HG03457 (cell line): ENCODE results near the gene BCS1L.
"Not testable (repeated sequence)": the region's sequence is repeated elsewhere in the genome, so short reads cannot be mapped to it uniquely, and the experiment has no call there.

Source experiments
- ATAC-seq: cut with Tn5 transposase; IDR thresholded peaks from one replicate; pipeline ENCODE4 v1.9.1; 2021; ENCODE audit warnings: moderate number of reproducible peaks; ENCODE audit not compliant: unreplicated experiment

Gene BCS1L

DNA sequence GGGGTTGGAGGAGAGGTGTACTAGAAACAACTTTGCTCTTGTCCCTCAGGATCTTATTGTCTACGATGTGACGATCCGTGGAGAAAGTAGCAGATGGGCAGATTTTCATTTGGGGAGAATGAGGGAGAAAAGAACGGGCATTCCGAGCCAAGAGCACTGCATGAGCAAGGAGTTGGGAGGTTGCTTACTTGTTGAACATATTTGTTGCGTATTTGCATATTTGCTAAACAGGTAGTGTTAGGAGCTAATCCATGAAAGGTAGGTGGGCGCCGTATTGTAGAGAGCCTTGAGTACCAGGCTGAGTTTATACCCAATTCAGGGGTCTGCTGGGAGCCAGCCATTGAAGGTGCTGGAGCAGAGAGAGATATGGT, 490 bp downstream of the BCS1L start:
- ATAC-seq: no peak

DNA sequence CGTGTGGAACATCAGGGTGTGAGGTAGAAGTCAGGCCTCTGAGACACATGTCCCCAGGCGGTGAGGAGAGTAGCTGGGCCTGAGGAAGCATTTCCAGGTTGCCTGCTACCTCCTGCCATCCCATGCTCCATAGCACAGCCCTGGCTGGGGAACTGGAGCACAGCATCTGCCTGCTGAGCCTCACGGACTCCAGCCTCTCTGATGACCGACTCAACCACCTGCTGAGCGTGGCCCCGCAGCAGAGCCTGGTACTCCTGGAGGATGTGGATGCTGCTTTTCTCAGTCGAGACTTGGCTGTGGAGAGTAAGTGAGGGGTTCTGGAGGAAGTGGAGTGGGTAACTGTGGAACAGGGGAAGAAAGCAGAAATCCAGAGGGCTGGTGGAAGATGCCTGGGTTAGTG, 2.9 kb downstream of the BCS1L start:
- no peak for ATAC-seq

- no peak for ATAC-seq
These were observed 3.3 kb downstream of the BCS1L start for GRCh38 chr2:218662827-218663226.

GRCh38 chr2:218663901-218664300, 4.4 kb downstream of the BCS1L start:
- no peak for ATAC-seq

GRCh38 chr2:218664653-218665052, 5.2 kb downstream of the BCS1L start:
- no peak for ATAC-seq

- ATAC-seq: no peak
These were observed 11.7 kb downstream of the BCS1L start for GRCh38 chr2:218671097-218671653.

DNA sequence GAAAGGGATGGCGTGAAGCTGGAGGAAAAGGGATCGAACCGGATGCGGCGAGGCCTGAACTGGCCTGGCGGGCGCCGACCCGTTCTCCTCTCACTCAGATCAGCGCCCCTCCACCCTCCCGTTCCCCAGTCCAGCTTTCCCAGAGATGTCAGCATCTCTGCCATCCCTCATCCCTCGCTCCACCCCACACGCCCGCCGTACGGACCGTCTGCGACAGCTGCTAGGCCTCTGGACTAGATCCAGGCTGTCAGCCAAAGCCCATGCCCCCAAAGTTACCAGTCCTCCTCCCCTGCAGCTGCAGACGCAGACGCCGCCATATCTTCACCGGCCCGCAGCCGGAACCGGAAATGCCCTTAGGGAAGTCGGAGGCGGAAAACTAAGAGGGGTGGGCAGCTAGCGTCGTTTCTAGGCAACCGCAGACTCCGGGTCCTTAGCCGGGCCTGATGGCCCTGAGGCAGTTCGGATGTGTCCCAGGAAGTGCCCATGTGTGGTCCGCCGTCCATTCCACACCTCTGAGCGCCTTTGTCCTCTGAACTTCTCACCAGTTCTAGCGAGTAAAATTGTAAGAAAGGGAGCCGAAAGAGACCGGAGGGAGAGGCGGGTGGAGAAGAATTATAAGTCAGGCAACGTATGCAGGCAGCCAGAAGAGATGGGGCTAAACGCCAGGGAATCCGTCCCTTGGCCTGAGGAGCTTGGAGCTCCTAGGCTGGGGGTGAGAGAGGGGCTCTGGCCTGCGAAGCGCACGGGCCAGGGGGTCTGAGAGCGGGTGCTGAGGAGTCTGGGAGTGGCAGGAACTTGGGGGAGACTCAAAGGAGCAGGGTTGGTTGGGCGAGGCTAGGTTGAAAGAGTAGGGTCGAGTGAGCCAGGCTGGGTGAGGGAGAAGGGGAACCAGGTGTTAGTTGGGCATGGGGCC, 12.4 kb downstream of the BCS1L start, which contains the start of the genes RNF25 and STK36:
Gene RNF25, minus strand, starts transcription at position 349 of the 913 bp plus-strand sequence. Its CDS starts 32 bp downstream, at position 317.
Gene STK36, plus strand, starts transcription at position 433 of the 913 bp plus-strand sequence. CDS start 744 bp downstream, outside the sequence.
- peak; percentile 95 for ATAC-seq

DNA sequence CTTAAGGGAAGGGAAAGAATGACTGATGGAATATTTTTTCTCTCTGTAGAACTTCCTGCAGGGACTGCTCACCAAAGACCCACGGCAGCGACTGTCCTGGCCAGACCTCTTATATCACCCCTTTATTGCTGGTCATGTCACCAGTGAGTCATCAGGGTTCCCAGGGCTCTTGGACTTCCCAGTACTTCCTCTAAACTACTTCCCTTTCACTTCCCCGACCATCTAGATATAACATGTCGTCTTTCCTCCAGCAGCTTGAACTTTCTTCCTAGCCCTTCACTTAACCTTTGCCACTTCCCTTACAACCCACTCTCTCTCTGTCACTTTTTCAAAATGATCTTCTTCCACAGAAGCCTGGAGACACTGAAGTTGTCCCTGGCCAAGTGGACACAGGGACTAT, 19.6 kb downstream of the BCS1L start:
- ATAC-seq: no peak

GRCh38 chr2:218680061-218680460, 20.6 kb downstream of the BCS1L start:
- ATAC-seq: no peak

- ATAC-seq: not testable (repeated sequence)
These were observed 28.0 kb downstream of the BCS1L start for GRCh38 chr2:218687400-218688060.

DNA sequence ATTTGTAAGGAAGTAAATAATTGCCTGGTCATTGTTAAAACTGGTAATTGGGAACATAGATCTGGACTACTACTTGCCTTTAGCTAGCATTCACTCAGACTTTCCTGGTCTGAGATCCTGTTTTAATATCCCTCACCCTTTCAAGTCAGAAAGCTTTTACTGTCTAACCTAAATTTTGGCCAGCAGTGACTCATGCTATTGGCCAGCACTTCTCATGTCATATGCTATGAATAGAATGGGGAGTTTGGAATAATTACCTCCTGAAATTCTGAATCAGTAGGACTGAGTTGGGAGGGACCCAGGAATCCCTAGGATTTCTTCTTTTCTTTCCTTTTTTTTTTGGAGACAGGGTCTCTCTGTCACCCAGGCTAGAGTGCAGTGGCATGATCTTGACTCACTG, 31.8 kb downstream of the BCS1L start:
- no peak for ATAC-seq

DNA sequence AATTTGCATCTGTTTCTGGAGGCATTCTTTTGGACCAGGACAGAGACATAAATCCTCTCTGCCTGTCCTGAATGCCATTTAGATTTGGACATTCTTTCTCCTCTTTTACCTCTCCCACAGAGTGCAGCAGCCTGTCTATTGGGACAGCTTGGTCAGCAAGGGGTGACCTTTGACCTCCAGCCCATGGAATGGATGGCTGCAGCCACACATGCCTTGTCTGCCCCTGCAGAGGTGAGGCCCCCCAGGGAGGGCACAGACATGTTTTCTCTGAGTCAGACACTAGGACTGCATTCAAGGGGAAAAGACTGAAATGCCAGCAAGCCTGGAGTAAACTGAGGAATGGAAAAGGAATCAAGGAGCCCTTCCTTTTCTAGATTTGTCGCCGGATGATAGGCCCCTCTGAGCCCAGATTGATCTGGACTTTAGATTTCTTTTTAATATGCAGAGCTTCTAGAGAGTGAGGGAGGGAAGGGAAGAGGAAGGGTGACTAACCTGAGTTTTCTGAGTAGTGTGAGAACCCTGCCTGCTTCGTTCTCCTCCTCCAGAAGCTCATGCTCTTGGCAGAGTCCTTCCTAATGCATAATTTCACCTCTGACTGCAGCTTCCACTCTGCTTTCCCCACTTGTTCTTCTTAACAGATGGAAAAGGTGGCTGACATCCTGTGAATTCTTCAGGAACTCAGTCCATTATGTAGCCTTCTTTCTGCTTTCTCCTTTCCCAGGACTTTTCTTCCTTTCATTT, 35.1 kb downstream of the BCS1L start:
- no peak for ATAC-seq

DNA sequence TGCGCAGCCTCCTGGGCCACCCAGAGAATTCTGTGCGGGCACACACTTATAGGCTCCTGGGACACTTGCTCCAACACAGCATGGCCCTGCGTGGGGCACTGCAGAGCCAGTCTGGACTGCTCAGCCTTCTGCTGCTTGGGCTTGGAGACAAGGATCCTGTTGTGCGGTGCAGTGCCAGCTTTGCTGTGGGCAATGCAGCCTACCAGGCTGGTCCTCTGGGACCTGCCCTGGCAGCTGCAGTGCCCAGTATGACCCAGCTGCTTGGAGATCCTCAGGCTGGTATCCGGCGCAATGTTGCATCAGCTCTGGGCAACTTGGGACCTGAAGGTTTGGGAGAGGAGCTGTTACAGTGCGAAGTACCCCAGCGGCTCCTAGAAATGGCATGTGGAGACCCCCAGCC, 39.4 kb downstream of the BCS1L start:
- no peak for ATAC-seq

DNA sequence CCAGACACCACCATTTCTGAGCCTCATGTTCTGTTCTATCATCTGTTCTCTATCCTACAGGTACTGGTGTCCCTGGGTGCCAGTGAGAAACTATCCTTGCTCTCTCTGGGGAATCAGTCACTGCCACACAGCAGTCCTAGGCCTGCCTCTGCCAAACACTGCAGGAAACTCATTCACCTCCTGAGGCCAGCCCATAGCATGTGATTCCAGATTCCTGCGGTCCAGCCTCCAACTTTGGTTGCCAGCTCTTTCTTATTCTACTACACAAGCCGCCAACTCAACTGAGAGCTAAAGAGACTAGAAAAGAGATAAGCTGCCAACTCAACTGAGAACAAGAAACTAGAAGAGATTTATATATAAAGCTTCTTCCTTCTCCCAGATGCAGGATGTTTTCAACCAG, 42.3 kb downstream of the BCS1L start:
- no peak for ATAC-seq

- ATAC-seq: no peak
These were observed 43.9 kb downstream of the BCS1L start for GRCh38 chr2:218703341-218703740.

GRCh38 chr2:218708086-218708485, 48.6 kb downstream of the BCS1L start:
- no peak for ATAC-seq

DNA sequence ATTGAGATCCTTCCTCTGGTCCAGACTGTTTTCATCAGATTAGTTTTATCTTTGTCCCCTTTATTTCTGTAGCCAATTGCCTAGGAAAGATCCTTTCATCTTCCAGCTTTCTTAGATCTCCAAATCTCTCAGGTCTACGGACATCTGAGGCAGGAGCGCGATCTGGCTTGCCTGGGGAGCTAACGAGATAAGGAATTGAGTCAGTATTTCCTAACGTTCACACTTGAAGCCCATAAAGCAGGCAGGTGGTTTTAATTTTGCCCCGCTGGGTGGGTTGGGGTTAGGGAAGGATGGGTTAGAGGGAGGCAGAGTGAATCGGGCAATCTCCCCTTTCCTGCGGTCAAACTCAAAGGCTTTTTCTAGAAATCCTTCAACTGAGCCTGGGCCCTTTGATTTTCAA, 50.4 kb downstream of the BCS1L start:
- no peak for ATAC-seq

DNA sequence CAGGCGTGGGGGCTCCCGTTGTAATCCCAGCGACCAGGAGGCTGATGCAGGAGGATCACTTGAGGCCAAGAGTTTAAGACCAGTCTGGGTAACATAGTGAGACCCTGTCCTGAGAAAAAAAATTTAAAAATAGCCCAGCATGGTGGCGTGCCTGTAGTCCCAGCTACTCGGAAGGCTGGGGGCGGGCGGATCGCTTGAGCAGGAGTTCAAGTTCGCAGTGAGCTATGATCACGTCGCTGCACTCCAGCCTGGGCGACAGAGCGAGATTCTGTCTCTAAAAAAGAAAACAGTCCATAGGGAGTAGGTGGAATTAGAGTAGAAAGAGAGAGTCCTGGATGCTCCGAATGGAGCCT, 50.8 kb downstream of the BCS1L start:
- no peak for ATAC-seq

- ATAC-seq: peak; percentile 76
These were observed 51.4 kb downstream of the BCS1L start, which contains the start of gene TTLL4 for GRCh38 chr2:218710687-218711549. Gene TTLL4, plus strand, starts transcription at chr2:218710835. Its CDS starts 26,842 bp downstream, at chr2:218737677.

GRCh38 chr2:218711550-218711929, 52.1 kb downstream of the BCS1L start:
- ATAC-seq: no peak
